Inflammatory macrophage (primary cell): ENCODE measurements around the gene AR.
A peak's percentile ranks its signal among the peaks of the same experiment; 100 is the strongest.

Experiments used
- DNase-seq, 2 donors: peaks; one replicate each; pipeline ENCODE4 v3.0.0-alpha.2; 2020 to 2022
- total RNA-seq, 18 experiments: gene quantifications; one replicate each; lab custom pipeline; 2026; ENCODE audit warnings: mixed read lengths in 6 of 18, inconsistent platforms in 2 of 18; lab: John Stamatoyannopoulos, UW

Gene AR, protein sequence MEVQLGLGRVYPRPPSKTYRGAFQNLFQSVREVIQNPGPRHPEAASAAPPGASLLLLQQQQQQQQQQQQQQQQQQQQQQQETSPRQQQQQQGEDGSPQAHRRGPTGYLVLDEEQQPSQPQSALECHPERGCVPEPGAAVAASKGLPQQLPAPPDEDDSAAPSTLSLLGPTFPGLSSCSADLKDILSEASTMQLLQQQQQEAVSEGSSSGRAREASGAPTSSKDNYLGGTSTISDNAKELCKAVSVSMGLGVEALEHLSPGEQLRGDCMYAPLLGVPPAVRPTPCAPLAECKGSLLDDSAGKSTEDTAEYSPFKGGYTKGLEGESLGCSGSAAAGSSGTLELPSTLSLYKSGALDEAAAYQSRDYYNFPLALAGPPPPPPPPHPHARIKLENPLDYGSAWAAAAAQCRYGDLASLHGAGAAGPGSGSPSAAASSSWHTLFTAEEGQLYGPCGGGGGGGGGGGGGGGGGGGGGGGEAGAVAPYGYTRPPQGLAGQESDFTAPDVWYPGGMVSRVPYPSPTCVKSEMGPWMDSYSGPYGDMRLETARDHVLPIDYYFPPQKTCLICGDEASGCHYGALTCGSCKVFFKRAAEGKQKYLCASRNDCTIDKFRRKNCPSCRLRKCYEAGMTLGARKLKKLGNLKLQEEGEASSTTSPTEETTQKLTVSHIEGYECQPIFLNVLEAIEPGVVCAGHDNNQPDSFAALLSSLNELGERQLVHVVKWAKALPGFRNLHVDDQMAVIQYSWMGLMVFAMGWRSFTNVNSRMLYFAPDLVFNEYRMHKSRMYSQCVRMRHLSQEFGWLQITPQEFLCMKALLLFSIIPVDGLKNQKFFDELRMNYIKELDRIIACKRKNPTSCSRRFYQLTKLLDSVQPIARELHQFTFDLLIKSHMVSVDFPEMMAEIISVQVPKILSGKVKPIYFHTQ
- total RNA-seq = 0.16 to 3.3 (median 0.62) reads per million in 18 experiments

- DNase-seq = peak in 1 of 2 donors; percentile 27
Measured at GRCh38 chrX:67543818-67544217, at the start of gene AR. AR (plus strand) TSS chrX:67544021; CDS start chrX:67545147, 1,126 bp downstream.

DNA sequence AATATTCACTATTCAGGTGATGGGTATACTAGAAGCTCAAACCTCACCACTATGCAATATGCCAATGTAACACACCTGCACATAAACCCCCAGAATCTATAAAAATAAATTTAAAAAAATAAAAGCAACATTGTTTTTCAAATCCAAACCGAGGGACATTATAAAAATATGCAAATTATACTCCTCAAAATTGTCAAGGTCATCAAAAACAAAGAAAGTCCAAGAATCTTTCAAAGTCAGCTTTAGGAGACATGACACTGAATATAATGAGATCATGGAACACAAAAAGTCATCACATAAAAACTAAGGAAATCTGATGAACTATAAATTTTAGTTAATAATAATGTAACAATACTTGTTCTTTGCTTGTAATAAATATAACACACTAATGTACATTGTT lies 43.2 kb upstream of the AR start:
- DNase-seq = no peak

- no peak for DNase-seq
Measured at GRCh38 chrX:67503004-67503403, 40.8 kb upstream of the AR start.

GRCh38 chrX:67503453-67503852 lies 40.4 kb upstream of the AR start:
- no peak for DNase-seq

GRCh38 chrX:67520671-67521070 lies 23.1 kb upstream of the AR start:
- no peak for DNase-seq

DNA sequence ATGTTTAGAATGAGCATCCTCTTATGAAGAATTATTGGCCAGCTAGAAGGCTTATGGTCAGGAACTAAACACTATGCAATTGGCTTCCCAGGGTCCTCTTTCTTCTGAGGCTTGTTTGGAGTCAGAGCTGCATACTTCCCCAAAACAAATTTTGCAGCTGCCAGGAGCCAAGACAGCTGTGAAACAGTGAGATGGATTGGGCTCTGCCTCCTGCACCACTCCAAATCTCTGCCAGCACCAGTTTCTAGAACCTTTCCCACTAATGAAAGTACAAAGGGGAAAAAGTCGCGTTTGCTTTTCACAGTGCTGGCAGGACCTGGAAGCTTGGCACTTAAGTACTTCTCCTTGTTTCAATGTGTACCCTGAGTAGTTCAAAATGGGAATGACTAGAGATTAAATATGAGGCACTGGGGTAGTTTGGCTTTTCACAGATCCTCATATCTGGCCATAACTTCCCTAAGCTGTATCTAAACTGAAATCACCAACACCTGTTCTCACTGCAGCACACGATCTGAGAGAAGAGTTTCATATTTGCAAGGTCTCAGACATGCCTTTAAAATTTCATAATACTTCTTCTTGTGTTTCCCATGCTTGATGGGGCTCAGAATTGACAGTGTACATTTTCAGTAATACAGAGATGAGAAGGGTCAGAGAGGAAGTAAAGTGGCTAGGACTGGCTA lies 20.7 kb upstream of the AR start:
- no peak for DNase-seq

DNA sequence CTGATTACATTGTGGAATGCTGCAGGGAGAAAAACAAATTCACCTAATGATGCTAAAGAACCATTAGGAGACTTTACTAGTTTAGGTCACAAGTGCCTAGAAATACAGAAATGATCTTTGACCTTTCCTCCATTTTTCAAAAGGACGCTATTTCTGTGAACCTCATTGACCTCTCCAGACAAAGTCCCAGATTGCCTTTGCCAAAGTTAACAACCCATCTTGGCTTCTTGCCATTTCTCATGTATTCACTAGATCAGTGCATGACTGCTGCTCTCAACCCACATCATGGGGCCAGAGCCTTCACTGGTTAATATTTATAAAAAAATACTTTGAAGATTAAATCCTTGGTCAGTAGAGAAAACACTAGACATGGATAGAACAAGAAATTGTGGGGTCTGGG lies 19.9 kb upstream of the AR start:
- no peak for DNase-seq

GRCh38 chrX:67524428-67524827 lies 19.4 kb upstream of the AR start:
- DNase-seq = no peak

GRCh38 chrX:67524950-67525691 lies 18.7 kb upstream of the AR start:
- no peak for DNase-seq

DNA sequence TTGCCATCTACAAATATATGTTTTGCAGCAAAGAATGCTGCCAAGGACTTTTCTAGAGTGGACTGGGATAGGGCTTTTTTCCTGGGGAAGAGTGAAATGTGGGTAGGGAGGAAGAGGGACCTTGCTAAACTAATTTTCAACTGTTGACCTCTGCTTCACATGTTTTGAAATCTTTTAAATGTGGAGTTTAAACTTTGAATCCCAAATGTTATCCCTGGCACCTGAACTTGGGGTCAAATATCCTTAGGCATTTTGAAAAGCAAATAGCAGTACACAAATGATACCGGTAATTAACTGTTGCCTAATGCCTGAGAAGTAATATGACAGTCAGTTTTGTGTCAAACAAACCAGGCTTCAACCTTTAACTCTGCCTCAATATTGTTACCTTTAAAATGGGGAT lies 7.3 kb upstream of the AR start:
- DNase-seq = no peak

- DNase-seq = no peak
Measured at GRCh38 chrX:67538383-67538782, 5.4 kb upstream of the AR start.

GRCh38 chrX:67544281-67545035 lies 637 bp downstream of the AR start:
- no peak for DNase-seq

- DNase-seq = no peak
Measured at GRCh38 chrX:67545036-67545821, 1.4 kb downstream of the AR start.

GRCh38 chrX:67545893-67546495 lies 2.2 kb downstream of the AR start:
- DNase-seq = peak; percentile 15 to 29

- no peak for DNase-seq
Measured at GRCh38 chrX:67546496-67547423, 2.9 kb downstream of the AR start.

GRCh38 chrX:67555578-67556203 lies 11.9 kb downstream of the AR start:
- peak; percentile 26 to 49 for DNase-seq

GRCh38 chrX:67558267-67558666 lies 14.4 kb downstream of the AR start:
- no peak for DNase-seq
